KMS-11 (cell line): ENCODE measurements around the gene ANO10.

Experiments
- H2AFZ ChIP-seq: fragments of 200-600 bp; sonication (generic); 2 replicates; pipeline ENCODE4 v1.6.1; 2016; ENCODE audit warnings: antibody characterized with exemption, mixed run types, low read depth
- H3K27ac ChIP-seq: fragments of 200-600 bp; sonication (generic); 2 replicates; pipeline ENCODE4 v1.6.1; 2016; ENCODE audit warnings: mild to moderate bottlenecking, mixed run types
- H3K27me3 ChIP-seq: fragments of 200-600 bp; sonication (generic); 2 replicates; pipeline ENCODE4 v1.6.1; 2017; ENCODE audit warnings: mild to moderate bottlenecking, low read depth, mixed run types, moderate library complexity; ENCODE audit not compliant: insufficient read depth
- H3K36me3 ChIP-seq: fragments of 200-600 bp; sonication (generic); 2 replicates; pipeline ENCODE4 v1.6.1; 2017; ENCODE audit warnings: mild to moderate bottlenecking, mixed run types; ENCODE audit not compliant: insufficient read depth
- H3K4me1 ChIP-seq: fragments of 200-600 bp; sonication (generic); 2 replicates; pipeline ENCODE4 v1.6.1; 2016; ENCODE audit warnings: mild to moderate bottlenecking, low read depth, mixed run types; ENCODE audit not compliant: poor library complexity, severe bottlenecking
- H3K4me2 ChIP-seq: fragments of 200-600 bp; sonication (generic); 2 replicates; pipeline ENCODE4 v1.7.0; 2016; ENCODE audit warnings: mild to moderate bottlenecking, mixed run types
- H3K4me3 ChIP-seq: fragments of 200-600 bp; sonication (generic); IDR thresholded peaks from 2 replicates; pipeline ENCODE4 v1.6.1; 2017; ENCODE audit warnings: low read depth, low read length, mixed read lengths; ENCODE audit not compliant: insufficient read depth
- H3K79me2 ChIP-seq: fragments of 200-600 bp; sonication (generic); 2 replicates; pipeline ENCODE4 v1.6.1; 2016; ENCODE audit warnings: low read depth, mixed run types; ENCODE audit not compliant: insufficient read depth
- H3K9ac ChIP-seq: fragments of 200-600 bp; sonication (generic); 2 replicates; pipeline ENCODE4 v1.6.1; 2016; ENCODE audit warnings: mild to moderate bottlenecking, mixed run types
- H4K20me1 ChIP-seq: fragments of 200-600 bp; sonication (generic); 2 replicates; pipeline ENCODE4 v1.6.1; 2016; ENCODE audit warnings: mild to moderate bottlenecking, mixed run types; ENCODE audit not compliant: insufficient read depth
- CTCF ChIP-seq: fragments of 200-600 bp; sonication (generic); conservative IDR thresholded peaks from 2 replicates; pipeline ENCODE4 v1.6.1; 2017; ENCODE audit warnings: low read depth, mild to moderate bottlenecking, antibody characterized with exemption, low read length, moderate library complexity, mixed read lengths

Gene ANO10

DNA sequence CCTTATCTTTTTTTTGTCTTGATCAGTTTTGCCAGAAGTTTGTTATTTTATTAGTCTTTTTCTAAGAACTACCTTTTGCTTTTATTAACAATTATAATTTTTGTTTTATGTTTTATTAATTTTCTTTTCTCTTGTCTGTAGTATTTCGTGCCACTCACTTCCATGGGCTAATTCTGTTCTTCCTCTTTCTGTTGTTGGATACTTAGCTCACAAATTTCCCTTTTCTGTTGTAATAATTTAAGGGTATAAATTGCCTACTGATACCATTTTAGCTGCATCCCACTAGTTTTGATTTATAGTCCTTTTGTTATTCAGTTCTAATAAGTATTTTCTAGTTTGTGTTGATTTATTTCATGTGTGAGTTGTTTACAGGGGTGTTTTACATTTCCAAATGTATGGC lies 286.8 kb downstream of the ANO10 start:
- no peak overlapping the region for H3K4me2 ChIP-seq
- TF ChIP-seq CTCF = no peak
- no peak overlapping the region for H3K9ac ChIP-seq
- H3K27ac ChIP-seq = no peak overlapping the region
- H3K4me3 ChIP-seq = no peak overlapping the region
- H3K4me1 ChIP-seq = no peaks in the 10 kb centered on the region
- no peak overlapping the region for H2AFZ ChIP-seq
- no peaks in the 10 kb centered on the region for H3K36me3 ChIP-seq
- no peaks in the 10 kb centered on the region for H3K79me2 ChIP-seq
- no peaks in the 10 kb centered on the region for H3K27me3 ChIP-seq
- no peaks in the 10 kb centered on the region for H4K20me1 ChIP-seq

DNA sequence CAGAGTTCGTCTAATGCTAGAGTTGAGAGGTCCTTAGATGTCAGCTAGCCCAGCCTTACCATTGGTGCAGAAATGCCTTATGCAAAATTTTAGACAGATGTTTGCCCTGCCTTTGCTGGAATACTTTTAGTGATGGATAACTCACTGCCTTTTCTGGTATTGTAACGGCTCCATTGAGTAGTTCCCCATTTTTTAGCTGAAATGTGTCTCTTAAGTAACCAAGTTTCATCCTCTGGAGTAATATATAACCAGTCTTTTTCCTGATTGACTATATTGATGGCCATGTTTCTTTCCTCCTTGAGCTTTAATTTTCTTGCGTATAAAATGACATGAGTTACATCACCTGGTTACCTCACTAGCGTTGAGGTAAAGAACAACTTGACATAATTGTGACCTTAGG lies 290.4 kb downstream of the ANO10 start:
- Histone ChIP-seq H3K4me1 (no peaks in the 10 kb centered on the region), H3K4me2 (no peak overlapping the region), H2AFZ (no peak overlapping the region), H3K27ac (no peak overlapping the region), H3K27me3 (no peaks in the 10 kb centered on the region), H3K4me3 (no peak overlapping the region), H3K36me3 (no peaks in the 10 kb centered on the region), H4K20me1 (no peaks in the 10 kb centered on the region), H3K9ac (no peak overlapping the region), H3K79me2 (no peaks in the 10 kb centered on the region)
- no peak for TF ChIP-seq CTCF

- no peaks in the 10 kb centered on the region for H3K4me1 ChIP-seq
- H3K79me2 ChIP-seq = no peaks in the 10 kb centered on the region
- TF ChIP-seq CTCF = no peak
- no peak overlapping the region for H2AFZ ChIP-seq
- H3K4me2 ChIP-seq = no peak overlapping the region
- H4K20me1 ChIP-seq = no peaks in the 10 kb centered on the region
- H3K27me3 ChIP-seq = no peaks in the 10 kb centered on the region
- no peak overlapping the region for H3K27ac ChIP-seq
- no peak overlapping the region for H3K4me3 ChIP-seq
- no peak overlapping the region for H3K9ac ChIP-seq
- H3K36me3 ChIP-seq = no peaks in the 10 kb centered on the region
These were observed 290.8 kb downstream of the ANO10 start for GRCh38 chr3:43330981-43331380.

DNA sequence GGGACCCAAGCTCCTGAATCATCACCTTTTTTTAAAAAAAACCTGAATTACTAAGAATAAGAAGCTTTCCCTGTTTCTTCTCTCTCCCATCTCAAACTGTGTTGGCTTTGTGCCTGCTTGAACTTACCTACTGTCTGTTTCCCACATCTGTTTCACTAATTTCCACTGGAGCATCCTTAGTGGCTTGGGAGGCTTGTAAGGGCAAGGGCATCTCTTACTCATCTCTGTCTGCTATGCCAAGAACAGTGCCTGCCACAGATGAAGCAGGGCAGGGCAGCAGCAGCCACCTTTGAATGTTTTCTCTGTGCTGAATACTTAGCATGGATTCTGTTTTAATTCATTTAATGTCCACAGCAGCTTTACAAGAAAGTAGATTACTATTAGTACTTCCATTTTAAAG lies 293.2 kb downstream of the ANO10 start:
- no peaks in the 10 kb centered on the region for H3K4me1 ChIP-seq
- no peak overlapping the region for H3K4me2 ChIP-seq
- no peak overlapping the region for H3K4me3 ChIP-seq
- TF ChIP-seq CTCF = no peak
- H2AFZ ChIP-seq = no peak overlapping the region
- H4K20me1 ChIP-seq = no peaks in the 10 kb centered on the region
- no peaks in the 10 kb centered on the region for H3K79me2 ChIP-seq
- no peak overlapping the region for H3K27ac ChIP-seq
- no peak overlapping the region for H3K9ac ChIP-seq
- H3K36me3 ChIP-seq = no peaks in the 10 kb centered on the region
- H3K27me3 ChIP-seq = no peaks in the 10 kb centered on the region

DNA sequence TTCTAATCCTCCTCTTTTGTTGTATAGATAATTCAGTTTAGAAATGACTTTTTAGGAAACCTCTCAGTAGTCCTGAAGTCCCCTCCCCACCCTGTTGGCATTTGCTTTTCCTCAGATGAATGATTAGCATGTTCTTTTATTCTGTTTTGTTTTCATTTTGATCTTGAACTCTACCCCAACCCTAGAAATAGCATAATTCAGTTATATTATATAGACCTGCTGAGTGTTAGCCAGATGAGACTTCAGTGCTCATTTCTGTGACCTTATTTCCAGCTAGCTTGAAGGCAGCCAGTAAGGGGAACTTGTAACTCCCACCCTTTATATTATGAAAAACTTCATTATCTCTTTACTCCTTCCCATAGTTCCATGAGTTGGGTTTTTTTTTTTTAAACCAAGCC lies 294.2 kb downstream of the ANO10 start:
- Histone ChIP-seq H3K9ac (no peak overlapping the region), H3K27ac (no peak overlapping the region), H2AFZ (no peak overlapping the region), H4K20me1 (no peaks in the 10 kb centered on the region), H3K4me3 (no peak overlapping the region), H3K4me2 (no peak overlapping the region), H3K79me2 (no peaks in the 10 kb centered on the region), H3K27me3 (no peaks in the 10 kb centered on the region), H3K4me1 (no peaks in the 10 kb centered on the region), H3K36me3 (no peaks in the 10 kb centered on the region)
- no peak for TF ChIP-seq CTCF
